SK-N-SH (cell line): ENCODE results near the gene PDIA5. TPM values are rescaled to one million over a fixed set of nuclear protein-coding genes. Genes with fewer than 3 reads are reported as not detected.

ENCODE experiments used
- CTCF ChIA-PET: fragments of 300-600, 350-600 bp; formaldehyde crosslinking; extraction: SDS; loops from one replicate; lab custom pipeline; 2021; lab: Yijun Ruan, JAX
- POLR2A ChIA-PET: fragments of 350-600 bp; sonication (Branson Sonifier 250); formaldehyde crosslinking; extraction: SDS; loops from one replicate; lab custom pipeline; 2020; ENCODE audit warnings: antibody characterized with exemption, inconsistent platforms; lab: Yijun Ruan, JAX
- DNase-seq: peaks from one replicate; pipeline ENCODE4 v3.0.0; 2012
- H2AFZ ChIP-seq: fragments of 200-600 bp; sonication (generic); 2 replicates; pipeline ENCODE4 v1.8.1; 2016; ENCODE audit warnings: antibody characterized with exemption, mild to moderate bottlenecking, low read depth
- H3F3A ChIP-seq: fragments of 200-600 bp; sonication (generic); replicated peaks from 2 replicates; pipeline ENCODE3; 2016; ENCODE audit warnings: antibody characterized with exemption, mild to moderate bottlenecking; ENCODE audit not compliant: insufficient read depth
- H3K27ac ChIP-seq, 2 experiments: fragments of 200-500 bp in 1 of 2; fragments of 200-600 bp in 1 of 2; sonication (Bioruptor generic) in 1 of 2; sonication (generic), shearing (Covaris generic) in 1 of 2; 2 replicates each; pipeline versions ENCODE4 v1.5.1 to v1.6.1; 2014 to 2016; ENCODE audit warnings: low read depth in 2 of 2, inconsistent platforms in 1 of 2, low read length in 1 of 2, mild to moderate bottlenecking in 1 of 2, mixed read lengths in 1 of 2
- H3K27me3 ChIP-seq: fragments of 200-600 bp; sonication (generic), shearing (Covaris generic); 2 replicates; pipeline ENCODE4 v1.6.1; 2016; ENCODE audit warnings: mixed run types; ENCODE audit not compliant: insufficient read depth
- H3K36me3 ChIP-seq, 2 experiments: fragments of 200-500 bp in 1 of 2; fragments of 200-600 bp in 1 of 2; sonication (Bioruptor generic) in 1 of 2; sonication (generic) in 1 of 2; replicated peaks in 1 of 2; 2 replicates each; pipeline versions ENCODE3 to v1.5.1; 2014 to 2016; ENCODE audit warnings: low read length in 1 of 2, mild to moderate bottlenecking in 1 of 2; ENCODE audit not compliant: insufficient read depth in 2 of 2, control insufficient read depth in 1 of 2
- H3K4me1 ChIP-seq, 2 experiments: fragments of 200-500 bp in 1 of 2; fragments of 200-600 bp in 1 of 2; sonication (Bioruptor generic) in 1 of 2; sonication (generic), shearing (Covaris generic) in 1 of 2; 2 replicates each; pipeline versions ENCODE4 v1.5.1 to v1.6.1; 2014 to 2016; ENCODE audit warnings: low read depth in 1 of 2, low read length in 1 of 2, mixed run types in 1 of 2; ENCODE audit not compliant: insufficient read depth in 2 of 2, control insufficient read depth in 1 of 2
- H3K4me2 ChIP-seq: fragments of 200-600 bp; sonication (generic), shearing (Covaris generic); 2 replicates; pipeline ENCODE4 v1.6.1; 2017; ENCODE audit warnings: mixed run types
- H3K4me3 ChIP-seq, 2 experiments: fragments of 200-500 bp in 1 of 2; fragments of 200-600 bp in 1 of 2; sonication (Bioruptor generic) in 1 of 2; sonication (generic), shearing (Covaris generic) in 1 of 2; 2 replicates each; pipeline versions ENCODE4 v1.5.1 to v1.8.1; 2014 to 2016; ENCODE audit warnings: low read depth in 2 of 2, inconsistent platforms in 1 of 2, low read length in 1 of 2, mild to moderate bottlenecking in 1 of 2, mixed read lengths in 1 of 2, moderate library complexity in 1 of 2
- H3K79me2 ChIP-seq: fragments of 200-600 bp; sonication (generic); 2 replicates; pipeline ENCODE4 v1.8.1; 2017; ENCODE audit warnings: mild to moderate bottlenecking; ENCODE audit not compliant: insufficient read depth
- H3K9ac ChIP-seq: fragments of 200-600 bp; sonication (generic); 2 replicates; pipeline ENCODE4 v1.6.1; 2017; ENCODE audit warnings: mixed run types
- H3K9me2 ChIP-seq: fragments of 200-600 bp; sonication (generic); 2 replicates; pipeline ENCODE4 v1.6.1; 2017; ENCODE audit warnings: mixed run types
- H3K9me3 ChIP-seq: fragments of 200-600 bp; sonication (generic); 2 replicates; pipeline ENCODE4 v1.6.1; 2017; ENCODE audit warnings: mixed run types, mild to moderate bottlenecking, moderate library complexity
- H4K20me1 ChIP-seq: fragments of 200-600 bp; sonication (generic); 2 replicates; pipeline ENCODE4 v1.6.1; 2017; ENCODE audit warnings: mild to moderate bottlenecking, mixed run types; ENCODE audit not compliant: insufficient read depth
- CHD2 ChIP-seq: fragments of 150-350 bp; IDR thresholded peaks from 2 replicates; pipeline ENCODE4 v1.6.1; 2018; ENCODE audit warnings: low read length; ENCODE audit not compliant: partially characterized antibody
- ELF1 ChIP-seq: IDR thresholded peaks from 2 replicates; pipeline ENCODE4 v1.4.0; 2012
- EP300 ChIP-seq, 2 experiments: IDR thresholded peaks; 2 replicates each; pipeline versions ENCODE4 v1.4.0 to v1.6.1; 2012; ENCODE audit warnings: borderline replicate concordance in 1 of 2, low read depth in 1 of 2, low read length in 1 of 2
- EZH2phosphoT487 ChIP-seq: fragments of 200-600 bp; sonication (generic); IDR thresholded peaks from 2 replicates; pipeline ENCODE4 v1.6.1; 2017; ENCODE audit warnings: low read depth, mixed run types, mild to moderate bottlenecking, antibody characterized with exemption, moderate library complexity, borderline replicate concordance
- FOSL2 ChIP-seq: IDR thresholded peaks from 2 replicates; pipeline ENCODE4 v1.4.0; 2012; ENCODE audit warnings: low read depth, mild to moderate bottlenecking, moderate library complexity, borderline replicate concordance
- FOXM1 ChIP-seq: IDR thresholded peaks from 2 replicates; pipeline ENCODE4 v1.4.0; 2012; ENCODE audit warnings: low read depth, mild to moderate bottlenecking
- GABPA ChIP-seq: IDR thresholded peaks from 2 replicates; pipeline ENCODE4 v1.4.0; 2012; ENCODE audit warnings: low read depth, mild to moderate bottlenecking
- MXI1 ChIP-seq: IDR thresholded peaks from 2 replicates; pipeline ENCODE4 v1.6.1; 2012; ENCODE audit warnings: mild to moderate bottlenecking, low read depth, low read length, improper control_type of control experiment
- NFIC ChIP-seq: IDR thresholded peaks from 2 replicates; pipeline ENCODE4 v1.4.0; 2012; ENCODE audit warnings: borderline replicate concordance
- NRF1 ChIP-seq: IDR thresholded peaks from 2 replicates; pipeline ENCODE4 v1.6.1; 2012; ENCODE audit warnings: low read depth, mild to moderate bottlenecking, low read length
- RAD21 ChIP-seq: IDR thresholded peaks from 2 replicates; pipeline ENCODE4 v1.6.1; 2012; ENCODE audit warnings: mild to moderate bottlenecking, low read length
- RCOR1 ChIP-seq: fragments of 150-350 bp; IDR thresholded peaks from 2 replicates; pipeline ENCODE4 v1.6.1; 2017; ENCODE audit warnings: antibody characterized with exemption, low read length
- RFX5 ChIP-seq: IDR thresholded peaks from 2 replicates; pipeline ENCODE4 v1.6.1; 2012; ENCODE audit warnings: mild to moderate bottlenecking, improper control_type of control experiment, low read length
- RXRA ChIP-seq: IDR thresholded peaks from 2 replicates; pipeline ENCODE4 v1.4.0; 2012; ENCODE audit warnings: low read depth, mild to moderate bottlenecking, borderline replicate concordance
- SIN3A ChIP-seq: IDR thresholded peaks from 2 replicates; pipeline ENCODE4 v1.6.1; 2012; ENCODE audit warnings: low read depth, mild to moderate bottlenecking, low read length, moderate library complexity, borderline replicate concordance
- SMC3 ChIP-seq: IDR thresholded peaks from 2 replicates; pipeline ENCODE4 v1.6.1; 2012; ENCODE audit warnings: low read depth, low read length, improper control_type of control experiment
- TEAD4 ChIP-seq: IDR thresholded peaks from 2 replicates; pipeline ENCODE4 v1.4.0; 2012; ENCODE audit warnings: mild to moderate bottlenecking, borderline replicate concordance; ENCODE audit not compliant: insufficient read depth
- WGBS: methylation state at CpG from one replicate; pipeline ENCODE4 v1.1.6; 2017; ENCODE audit warnings: low lambda C conversion rate; 5-methylcytosine and 5-hydroxymethylcytosine counted together
- polyA plus RNA-seq, 3 experiments: library from polyadenylated mRNA; depleted of rRNA; stranded (reverse); fragments of >200 nt; gene quantifications; 2 replicates each; pipeline ENCODE4 v1.2.3, GENCODE V29; 2012
- TF ChIP-seq, protein P1 (sequence below): fragments of 150-350 bp; IDR thresholded peaks from 2 replicates; pipeline ENCODE4 v1.6.1; 2017; ENCODE audit warnings: antibody characterized with exemption, low read length, low read depth, borderline replicate concordance
- TF ChIP-seq, protein P2 (sequence below): IDR thresholded peaks from 2 replicates; pipeline ENCODE4 v1.4.0; 2012; ENCODE audit warnings: low read depth
- TF ChIP-seq, protein P3 (sequence below): IDR thresholded peaks from 2 replicates; pipeline ENCODE4; 2012
- TF ChIP-seq, protein P4 (sequence below): IDR thresholded peaks from 2 replicates; pipeline ENCODE4 v1.4.0; 2012; ENCODE audit warnings: low read depth, borderline replicate concordance
- TF ChIP-seq, protein P5 (sequence below): IDR thresholded peaks from 2 replicates; pipeline ENCODE4 v1.6.1; 2012; ENCODE audit warnings: mild to moderate bottlenecking, low read depth, low read length, moderate library complexity

PDIA5 gene
- polyA plus RNA-seq, 1 of the 3 experiments (the other 2 are of a cell fraction): 28.6 TPM

DNA sequence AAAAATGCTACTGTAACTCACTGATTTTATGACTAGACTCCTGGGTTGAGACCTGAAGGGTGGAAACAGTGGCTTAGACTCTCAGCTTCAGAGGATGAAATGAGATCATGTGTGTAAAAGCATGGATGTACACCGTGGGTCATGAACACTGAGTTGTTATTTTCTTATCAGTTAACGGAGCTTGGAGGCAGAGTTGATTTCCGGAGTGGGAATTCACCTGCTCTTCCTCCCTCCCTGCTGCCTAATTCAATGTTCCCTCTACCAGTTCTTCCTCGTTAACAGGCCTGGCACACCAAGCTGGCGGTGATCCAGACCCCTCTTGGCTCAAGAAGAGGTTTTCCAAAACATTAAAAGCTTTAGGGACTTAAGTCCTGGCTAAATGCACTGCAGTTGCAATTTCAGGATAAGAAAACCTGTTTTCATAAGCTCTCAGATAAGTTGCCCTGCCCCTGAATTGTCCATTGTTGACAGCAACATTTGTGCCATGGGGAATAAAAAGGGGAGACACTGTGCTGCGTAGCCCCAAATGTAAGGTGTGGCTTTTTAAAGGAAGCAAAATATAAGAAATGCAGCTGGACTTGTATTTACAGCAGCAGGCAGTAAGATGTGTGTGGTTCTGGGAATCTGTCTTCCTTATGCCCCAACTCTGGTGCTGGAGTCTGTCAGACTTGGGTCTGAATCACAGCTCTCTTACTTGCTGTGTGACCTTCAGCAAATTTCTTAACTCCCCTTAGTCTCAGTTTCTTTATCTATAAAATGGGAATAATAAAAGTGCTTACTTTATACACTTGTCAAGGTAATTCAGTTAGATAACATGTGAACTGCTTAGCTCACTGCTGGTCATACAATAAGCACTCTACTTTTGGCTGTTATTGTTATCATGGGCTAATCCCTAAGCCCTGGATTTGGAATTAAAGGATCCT, 9.9 kb downstream of the PDIA5 start (continued):
- TF ChIP-seq EP300 (IDR thresholded peaks at IDR 0.05; ENCODE audit: borderline replicate concordance in 1 of 2, low read depth in 1 of 2, low read length in 1 of 2) (peak in 1 of 2 experiments; percentile 71; a peak in 1 of 4 replicates), FOXM1 (no peak), NRF1 (no peak), EZH2phosphoT487 (no peak), RFX5 (no peak), RXRA (no peak), GABPA (no peak)
- TF ChIP-seq, protein P1, sequence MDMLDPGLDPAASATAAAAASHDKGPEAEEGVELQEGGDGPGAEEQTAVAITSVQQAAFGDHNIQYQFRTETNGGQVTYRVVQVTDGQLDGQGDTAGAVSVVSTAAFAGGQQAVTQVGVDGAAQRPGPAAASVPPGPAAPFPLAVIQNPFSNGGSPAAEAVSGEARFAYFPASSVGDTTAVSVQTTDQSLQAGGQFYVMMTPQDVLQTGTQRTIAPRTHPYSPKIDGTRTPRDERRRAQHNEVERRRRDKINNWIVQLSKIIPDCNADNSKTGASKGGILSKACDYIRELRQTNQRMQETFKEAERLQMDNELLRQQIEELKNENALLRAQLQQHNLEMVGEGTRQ: no peak
- TF ChIP-seq, protein P2, sequence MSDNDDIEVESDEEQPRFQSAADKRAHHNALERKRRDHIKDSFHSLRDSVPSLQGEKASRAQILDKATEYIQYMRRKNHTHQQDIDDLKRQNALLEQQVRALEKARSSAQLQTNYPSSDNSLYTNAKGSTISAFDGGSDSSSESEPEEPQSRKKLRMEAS: no peak
- TF ChIP-seq, protein P3, sequence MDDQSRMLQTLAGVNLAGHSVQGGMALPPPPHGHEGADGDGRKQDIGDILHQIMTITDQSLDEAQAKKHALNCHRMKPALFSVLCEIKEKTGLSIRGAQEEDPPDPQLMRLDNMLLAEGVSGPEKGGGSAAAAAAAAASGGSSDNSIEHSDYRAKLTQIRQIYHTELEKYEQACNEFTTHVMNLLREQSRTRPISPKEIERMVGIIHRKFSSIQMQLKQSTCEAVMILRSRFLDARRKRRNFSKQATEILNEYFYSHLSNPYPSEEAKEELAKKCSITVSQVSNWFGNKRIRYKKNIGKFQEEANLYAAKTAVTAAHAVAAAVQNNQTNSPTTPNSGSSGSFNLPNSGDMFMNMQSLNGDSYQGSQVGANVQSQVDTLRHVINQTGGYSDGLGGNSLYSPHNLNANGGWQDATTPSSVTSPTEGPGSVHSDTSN: no peak
- TF ChIP-seq, protein P4, sequence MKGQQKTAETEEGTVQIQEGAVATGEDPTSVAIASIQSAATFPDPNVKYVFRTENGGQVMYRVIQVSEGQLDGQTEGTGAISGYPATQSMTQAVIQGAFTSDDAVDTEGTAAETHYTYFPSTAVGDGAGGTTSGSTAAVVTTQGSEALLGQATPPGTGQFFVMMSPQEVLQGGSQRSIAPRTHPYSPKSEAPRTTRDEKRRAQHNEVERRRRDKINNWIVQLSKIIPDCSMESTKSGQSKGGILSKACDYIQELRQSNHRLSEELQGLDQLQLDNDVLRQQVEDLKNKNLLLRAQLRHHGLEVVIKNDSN: no peak

DNA sequence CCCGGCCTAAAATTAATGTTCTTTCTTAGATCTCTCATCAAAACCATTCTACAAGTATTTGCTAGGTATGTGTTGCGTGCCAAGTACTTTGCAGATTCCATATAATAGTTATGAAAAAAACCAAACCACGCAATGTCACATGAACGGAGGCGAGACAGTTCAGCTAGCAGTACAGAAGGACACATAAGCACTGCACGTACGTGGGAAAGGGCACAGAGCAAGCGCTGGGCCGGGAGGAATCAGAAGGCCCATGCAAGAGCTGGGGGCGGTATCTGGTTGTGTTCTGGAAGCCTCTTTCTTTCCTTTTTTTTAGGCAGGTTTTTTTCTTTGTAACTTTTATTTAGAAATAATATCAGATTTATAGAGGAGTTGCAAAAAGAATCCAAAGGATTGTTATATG, 11.3 kb downstream of the PDIA5 start:
- no peak for DNase-seq
- Histone ChIP-seq H3K9ac (no peak overlapping the region), H3F3A (peaks cover 18% of the 10 kb centered on the region), H4K20me1 (peaks cover 88% of the 10 kb centered on the region), H3K4me3 (no peak overlapping the region), H3K4me1 (peaks cover 40 to 56% of the 10 kb centered on the region in 2 experiments), H3K27ac (no peak overlapping the region), H3K27me3 (no peaks in the 10 kb centered on the region), H2AFZ (no peak overlapping the region), H3K79me2 (peaks cover 90% of the 10 kb centered on the region), H3K9me2 (no peaks in the 10 kb centered on the region), H3K36me3 (no peaks in the 10 kb centered on the region), H3K9me3 (no peaks in the 10 kb centered on the region), H3K4me2 (no peak overlapping the region)
- ChIA-PET POLR2A (no interaction called here), CTCF (interaction anchor here (1.7 kb wide), 1 partner anchor 133 kb away, joined by 5 read pairs; no protein-coding TSS in a partner anchor)
- 98% methylated on average over 10 of the region's 10 CpGs for WGBS
- no peak for TF ChIP-seq FOXM1
- no peak for TF ChIP-seq RAD21
- TF ChIP-seq MXI1: no peak
- no peak for TF ChIP-seq RFX5
- TF ChIP-seq, protein P1: no peak
- TF ChIP-seq TEAD4: no peak
- TF ChIP-seq NFIC: no peak
- no peak for TF ChIP-seq RXRA
- TF ChIP-seq, protein P2: no peak
- TF ChIP-seq, protein P5, sequence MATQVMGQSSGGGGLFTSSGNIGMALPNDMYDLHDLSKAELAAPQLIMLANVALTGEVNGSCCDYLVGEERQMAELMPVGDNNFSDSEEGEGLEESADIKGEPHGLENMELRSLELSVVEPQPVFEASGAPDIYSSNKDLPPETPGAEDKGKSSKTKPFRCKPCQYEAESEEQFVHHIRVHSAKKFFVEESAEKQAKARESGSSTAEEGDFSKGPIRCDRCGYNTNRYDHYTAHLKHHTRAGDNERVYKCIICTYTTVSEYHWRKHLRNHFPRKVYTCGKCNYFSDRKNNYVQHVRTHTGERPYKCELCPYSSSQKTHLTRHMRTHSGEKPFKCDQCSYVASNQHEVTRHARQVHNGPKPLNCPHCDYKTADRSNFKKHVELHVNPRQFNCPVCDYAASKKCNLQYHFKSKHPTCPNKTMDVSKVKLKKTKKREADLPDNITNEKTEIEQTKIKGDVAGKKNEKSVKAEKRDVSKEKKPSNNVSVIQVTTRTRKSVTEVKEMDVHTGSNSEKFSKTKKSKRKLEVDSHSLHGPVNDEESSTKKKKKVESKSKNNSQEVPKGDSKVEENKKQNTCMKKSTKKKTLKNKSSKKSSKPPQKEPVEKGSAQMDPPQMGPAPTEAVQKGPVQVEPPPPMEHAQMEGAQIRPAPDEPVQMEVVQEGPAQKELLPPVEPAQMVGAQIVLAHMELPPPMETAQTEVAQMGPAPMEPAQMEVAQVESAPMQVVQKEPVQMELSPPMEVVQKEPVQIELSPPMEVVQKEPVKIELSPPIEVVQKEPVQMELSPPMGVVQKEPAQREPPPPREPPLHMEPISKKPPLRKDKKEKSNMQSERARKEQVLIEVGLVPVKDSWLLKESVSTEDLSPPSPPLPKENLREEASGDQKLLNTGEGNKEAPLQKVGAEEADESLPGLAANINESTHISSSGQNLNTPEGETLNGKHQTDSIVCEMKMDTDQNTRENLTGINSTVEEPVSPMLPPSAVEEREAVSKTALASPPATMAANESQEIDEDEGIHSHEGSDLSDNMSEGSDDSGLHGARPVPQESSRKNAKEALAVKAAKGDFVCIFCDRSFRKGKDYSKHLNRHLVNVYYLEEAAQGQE: no peak
- TF ChIP-seq FOSL2: no peak
- TF ChIP-seq SMC3: no peak
- TF ChIP-seq RCOR1: no peak
- TF ChIP-seq ELF1: no peak
- no peak for TF ChIP-seq SIN3A
- no peak for TF ChIP-seq CHD2
